ENCODE measurements around the gene MAP7. TPM values are rescaled to one million over a fixed set of nuclear protein-coding genes. Genes with fewer than 3 reads are reported as not detected.
A peak's percentile ranks its signal among the peaks of the same experiment; 100 is the strongest.

The MAP7 gene
- 1.3 TPM for total RNA-seq (ENCODE audit: unreplicated experiment)
- long read RNA-seq, result 0 reads

- Mint-ChIP-seq H3K4me3 (ENCODE audit: unreplicated experiment) (peak within 1 kb of the TSS; percentile 89), H3K36me3 (ENCODE audit: low read depth, unreplicated experiment) (no peaks in the 10 kb centered on the region), H3K4me1 (ENCODE audit: unreplicated experiment) (peaks cover 4% of the 10 kb centered on the region), H3K9me3 (ENCODE audit: unreplicated experiment) (no peaks in the 10 kb centered on the region), H3K27ac (ENCODE audit: unreplicated experiment) (no peak within 1 kb of the TSS), H3K27me3 (ENCODE audit: unreplicated experiment) (peaks cover 11% of the 10 kb centered on the region)
- TF ChIP-seq CTCF (IDR thresholded peaks at IDR 0.05; ENCODE audit: unreplicated experiment), result peak; percentile 99
- DNase-seq (ENCODE audit: low spot score), result peak; percentile 46
Measured at GRCh38 chr6:136550330-136551071, at the start of gene MAP7. MAP7 (minus strand) TSS chr6:136550422; CDS start chr6:136550408, 14 bp downstream.

- no peaks in the 10 kb centered on the region for H3K4me1 Mint-ChIP-seq (ENCODE audit: unreplicated experiment)
- H3K27me3 Mint-ChIP-seq (ENCODE audit: unreplicated experiment), result peaks cover 1% of the 10 kb centered on the region
- H3K36me3 Mint-ChIP-seq (ENCODE audit: low read depth, unreplicated experiment), result no peaks in the 10 kb centered on the region
- no peaks in the 10 kb centered on the region for H3K9me3 Mint-ChIP-seq (ENCODE audit: unreplicated experiment)
- DNase-seq (ENCODE audit: low spot score), result no peak
- no peak overlapping the region for H3K27ac Mint-ChIP-seq (ENCODE audit: unreplicated experiment)
- TF ChIP-seq CTCF (IDR thresholded peaks at IDR 0.05; ENCODE audit: unreplicated experiment), result no peak
- no peak overlapping the region for H3K4me3 Mint-ChIP-seq (ENCODE audit: unreplicated experiment)
Measured at GRCh38 chr6:136599329-136600011, 49.2 kb upstream of the MAP7 start.

GRCh38 chr6:136598048-136598447 lies 47.8 kb upstream of the MAP7 start:
- H3K4me1 Mint-ChIP-seq (ENCODE audit: unreplicated experiment), result peaks cover 12% of the 10 kb centered on the region
- H3K9me3 Mint-ChIP-seq (ENCODE audit: unreplicated experiment), result no peaks in the 10 kb centered on the region
- H3K36me3 Mint-ChIP-seq (ENCODE audit: low read depth, unreplicated experiment), result no peaks in the 10 kb centered on the region
- no peak overlapping the region for H3K27ac Mint-ChIP-seq (ENCODE audit: unreplicated experiment)
- DNase-seq (ENCODE audit: low spot score), result no peak
- H3K4me3 Mint-ChIP-seq (ENCODE audit: unreplicated experiment), result no peak overlapping the region
- peaks cover 1% of the 10 kb centered on the region for H3K27me3 Mint-ChIP-seq (ENCODE audit: unreplicated experiment)
- TF ChIP-seq CTCF (IDR thresholded peaks at IDR 0.05; ENCODE audit: unreplicated experiment), result no peak

GRCh38 chr6:136594671-136595070 lies 44.4 kb upstream of the MAP7 start:
- H3K27me3 Mint-ChIP-seq (ENCODE audit: unreplicated experiment), result peaks cover 3% of the 10 kb centered on the region
- no peak overlapping the region for H3K27ac Mint-ChIP-seq (ENCODE audit: unreplicated experiment)
- DNase-seq (ENCODE audit: low spot score), result no peak
- H3K4me3 Mint-ChIP-seq (ENCODE audit: unreplicated experiment), result no peak overlapping the region
- no peaks in the 10 kb centered on the region for H3K36me3 Mint-ChIP-seq (ENCODE audit: low read depth, unreplicated experiment)
- TF ChIP-seq CTCF (IDR thresholded peaks at IDR 0.05; ENCODE audit: unreplicated experiment), result no peak
- no peaks in the 10 kb centered on the region for H3K9me3 Mint-ChIP-seq (ENCODE audit: unreplicated experiment)
- H3K4me1 Mint-ChIP-seq (ENCODE audit: unreplicated experiment), result peaks cover 12% of the 10 kb centered on the region

Data from endothelial cell (in vitro differentiated cells).